ENCODE data around the gene ADARB2. TPM values are rescaled to one million over a fixed set of nuclear protein-coding genes. Genes with fewer than 3 reads are reported as not detected.

Gene ADARB2
- total RNA-seq, 6 donors from 2014 or later = 0.69 to 5.2 (median 1.8) TPM

- no peaks in the 10 kb centered on the region for H3K9me3 ChIP-seq
- peaks cover 0 to 10% (median 0%) of the 10 kb centered on the region in 4 donors for H3K27me3 ChIP-seq
- peaks cover 0 to 11% (median 0%) of the 10 kb centered on the region in 4 donors for H3K4me1 ChIP-seq
- ATAC-seq (ENCODE audit: low FRiP score in 2 of 2) (no peak), DNase-seq (no peak)
- H3K4me3 ChIP-seq = no peak overlapping the region
- H3K27ac ChIP-seq = no peak overlapping the region
- TF ChIP-seq CTCF (IDR thresholded peaks at IDR 0.05) (no peak), POLR2AphosphoS5 (IDR thresholded peaks at IDR 0.05) (no peak), EP300 (IDR thresholded peaks at IDR 0.05) (no peak), POLR2A (IDR thresholded peaks at IDR 0.05) (no peak)
- WGBS, 2 donors = 86 to 91% methylated on average over 16 of the region's 16 CpGs
- no peaks in the 10 kb centered on the region for H3K36me3 ChIP-seq
Measured at GRCh38 chr10:1364151-1364910, 373.0 kb downstream of the ADARB2 start.

GRCh38 chr10:1363446-1364121, 373.7 kb downstream of the ADARB2 start:
- ATAC-seq (ENCODE audit: low FRiP score in 2 of 2) = no peak
- TF ChIP-seq POLR2A (IDR thresholded peaks at IDR 0.05) (no peak), POLR2AphosphoS5 (IDR thresholded peaks at IDR 0.05) (no peak), EP300 (IDR thresholded peaks at IDR 0.05) (no peak), CTCF (IDR thresholded peaks at IDR 0.05) (no peak)
- H3K9me3 ChIP-seq = no peaks in the 10 kb centered on the region
- H3K36me3 ChIP-seq = no peaks in the 10 kb centered on the region
- peaks cover 0 to 11% (median 0%) of the 10 kb centered on the region in 4 donors for H3K4me1 ChIP-seq
- peak in 1 of 2 donors; percentile 82 for DNase-seq
- peaks cover 0 to 10% (median 0%) of the 10 kb centered on the region in 4 donors for H3K27me3 ChIP-seq
- WGBS, 2 donors = 43 to 84% methylated on average over 29 to 52 of the region's 63 CpGs
- H3K4me3 ChIP-seq = no peak overlapping the region
- no peak overlapping the region for H3K27ac ChIP-seq

- Histone ChIP-seq H3K27me3 (peaks cover 0 to 10% (median 0%) of the 10 kb centered on the region in 4 donors), H3K4me3 (no peak overlapping the region), H3K36me3 (no peaks in the 10 kb centered on the region), H3K9me3 (no peaks in the 10 kb centered on the region), H3K4me1 (peaks cover 0 to 11% (median 0%) of the 10 kb centered on the region in 4 donors), H3K27ac (no peak overlapping the region)
- 50 to 96% methylated on average over 64 to 92 of the region's 101 CpGs for WGBS, 2 donors
- DNase-seq (peak in 1 of 2 donors; percentile 83), ATAC-seq (ENCODE audit: low FRiP score in 2 of 2) (no peak)
- TF ChIP-seq CTCF (IDR thresholded peaks at IDR 0.05) (no peak), POLR2AphosphoS5 (IDR thresholded peaks at IDR 0.05) (no peak), EP300 (IDR thresholded peaks at IDR 0.05) (no peak), POLR2A (IDR thresholded peaks at IDR 0.05) (no peak)
Measured at GRCh38 chr10:1362589-1363445, 374.5 kb downstream of the ADARB2 start.

- no peak for ATAC-seq (ENCODE audit: low FRiP score in 2 of 2)
- Histone ChIP-seq H3K9me3 (no peaks in the 10 kb centered on the region), H3K4me1 (peaks cover 0 to 11% (median 0%) of the 10 kb centered on the region in 4 donors), H3K4me3 (no peak overlapping the region), H3K27me3 (peaks cover 0 to 10% (median 0%) of the 10 kb centered on the region in 4 donors), H3K36me3 (no peaks in the 10 kb centered on the region), H3K27ac (no peak overlapping the region)
- no peak for DNase-seq
- TF ChIP-seq POLR2AphosphoS5 (IDR thresholded peaks at IDR 0.05) = no peak
- no peak for TF ChIP-seq CTCF (IDR thresholded peaks at IDR 0.05)
- TF ChIP-seq POLR2A (IDR thresholded peaks at IDR 0.05) = no peak
- no peak for TF ChIP-seq EP300 (IDR thresholded peaks at IDR 0.05)
- WGBS, 2 donors = 71 to 80% methylated on average over 13 of the region's 13 CpGs
Measured at GRCh38 chr10:1361411-1362105, 375.8 kb downstream of the ADARB2 start.
